Measurements from ENCODE around the gene TMX3.

TMX3 gene

DNA sequence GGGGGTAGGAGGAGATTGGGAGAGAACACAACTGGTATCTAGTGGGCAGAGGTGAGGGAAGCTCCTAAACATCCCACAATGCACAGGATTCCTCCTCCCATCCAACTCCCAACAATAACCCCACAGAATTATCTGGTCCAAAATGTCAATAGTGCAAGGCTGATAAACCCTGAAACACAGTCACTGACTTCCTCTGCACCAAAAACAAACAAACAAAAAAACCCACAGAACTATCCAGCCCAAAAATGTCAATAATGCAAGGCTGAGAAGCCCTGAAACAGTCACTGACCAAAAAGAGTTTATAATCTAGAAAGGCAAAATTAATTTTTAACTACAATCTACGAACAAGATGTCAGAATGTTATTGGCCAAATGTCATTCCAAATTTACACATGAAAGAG is 9.8 kb downstream of the TMX3 start:
- no peak for DNase-seq

DNA sequence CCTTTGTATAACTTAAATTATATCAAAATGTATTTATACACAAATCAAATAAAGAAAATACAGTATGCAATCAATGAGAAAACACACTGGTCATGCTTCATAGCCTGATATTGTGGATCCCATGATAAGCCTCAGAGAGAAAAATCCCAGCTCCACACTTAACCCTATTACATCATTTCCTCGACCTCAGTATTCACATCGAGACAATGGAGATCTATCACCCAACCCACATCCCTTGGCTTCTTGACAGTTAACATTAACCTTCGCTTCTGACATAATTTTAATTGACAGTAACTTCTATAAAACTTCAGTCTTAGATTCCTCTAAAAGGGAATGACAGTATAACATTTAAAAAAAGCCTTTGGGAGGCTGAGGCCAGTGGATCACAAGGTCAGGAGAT is 11.6 kb downstream of the TMX3 start:
- no peak for DNase-seq

DNA sequence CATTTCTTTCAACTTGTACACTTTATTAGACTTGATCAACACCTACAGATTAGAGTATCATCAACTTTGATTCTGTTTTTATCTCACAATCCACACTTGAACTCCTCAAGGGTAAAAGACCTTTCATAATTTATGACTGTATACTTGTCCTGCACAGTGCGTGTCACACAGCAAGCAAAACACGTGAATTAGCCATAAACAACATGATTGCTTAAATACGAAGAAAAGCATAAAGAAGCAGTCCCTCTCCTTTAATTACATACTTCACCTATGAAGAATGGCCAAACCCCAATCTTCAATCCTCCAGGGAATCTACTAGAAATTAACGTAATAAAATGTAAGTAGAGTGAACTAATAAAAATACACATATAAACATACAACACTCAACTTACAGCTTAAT is 13.6 kb downstream of the TMX3 start:
- DNase-seq: no peak

DNA sequence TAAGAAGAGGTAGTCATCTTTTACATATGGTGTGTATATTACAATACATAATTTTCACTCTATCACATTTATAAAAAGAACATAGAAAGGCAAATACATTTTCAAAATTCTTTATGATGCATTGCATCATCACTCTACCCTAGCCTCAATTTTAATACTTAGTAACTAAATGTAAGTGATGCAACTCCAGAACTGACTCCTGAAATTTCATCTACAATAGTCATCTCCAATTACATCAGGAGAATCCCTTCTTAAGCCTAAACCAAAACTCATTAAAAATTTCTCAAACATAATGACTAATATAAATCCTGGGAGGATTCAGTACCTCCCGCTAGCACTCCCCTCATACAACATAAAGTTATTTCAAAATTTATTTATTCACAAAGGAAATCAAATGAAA is 15.9 kb downstream of the TMX3 start:
- no peak for DNase-seq

DNA sequence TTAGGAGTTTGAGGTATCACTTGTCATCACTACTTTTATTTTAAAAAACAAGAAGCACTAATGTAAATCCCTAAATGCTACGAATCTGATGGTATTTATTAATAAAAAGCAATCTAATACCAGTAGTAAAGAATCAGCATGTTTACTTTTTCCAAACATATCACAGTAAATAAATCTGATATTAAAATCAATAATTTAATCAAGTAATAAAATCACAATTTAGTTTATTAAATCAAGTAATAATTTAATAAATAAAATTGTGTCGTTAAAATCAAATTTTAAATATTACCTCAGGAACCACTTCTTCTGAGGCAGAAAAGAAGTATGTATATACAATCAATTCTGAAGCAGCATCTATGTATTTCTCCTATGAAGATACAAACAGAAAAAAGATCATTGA is 18.0 kb downstream of the TMX3 start:
- DNase-seq: no peak

DNA sequence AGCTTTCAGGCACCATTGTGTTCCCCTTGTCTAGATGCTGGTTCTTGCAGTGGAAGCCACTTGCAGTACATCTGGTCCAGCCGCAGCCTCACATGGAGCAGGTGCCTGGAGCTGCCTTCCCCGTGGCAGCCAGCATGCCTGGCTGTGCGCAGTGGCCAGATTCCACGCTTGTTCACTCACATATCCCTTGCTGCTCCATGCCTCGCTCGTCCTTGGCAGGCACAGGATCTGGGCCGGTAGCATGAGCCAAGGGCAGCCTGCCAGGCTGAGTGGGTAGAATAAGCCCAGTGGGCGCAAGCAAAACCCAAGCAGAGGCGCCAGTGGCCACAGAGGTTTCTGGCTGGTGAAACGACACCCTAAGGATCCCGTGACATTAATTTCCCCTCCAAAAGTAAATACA is 20.6 kb downstream of the TMX3 start:
- DNase-seq: no peak

DNA sequence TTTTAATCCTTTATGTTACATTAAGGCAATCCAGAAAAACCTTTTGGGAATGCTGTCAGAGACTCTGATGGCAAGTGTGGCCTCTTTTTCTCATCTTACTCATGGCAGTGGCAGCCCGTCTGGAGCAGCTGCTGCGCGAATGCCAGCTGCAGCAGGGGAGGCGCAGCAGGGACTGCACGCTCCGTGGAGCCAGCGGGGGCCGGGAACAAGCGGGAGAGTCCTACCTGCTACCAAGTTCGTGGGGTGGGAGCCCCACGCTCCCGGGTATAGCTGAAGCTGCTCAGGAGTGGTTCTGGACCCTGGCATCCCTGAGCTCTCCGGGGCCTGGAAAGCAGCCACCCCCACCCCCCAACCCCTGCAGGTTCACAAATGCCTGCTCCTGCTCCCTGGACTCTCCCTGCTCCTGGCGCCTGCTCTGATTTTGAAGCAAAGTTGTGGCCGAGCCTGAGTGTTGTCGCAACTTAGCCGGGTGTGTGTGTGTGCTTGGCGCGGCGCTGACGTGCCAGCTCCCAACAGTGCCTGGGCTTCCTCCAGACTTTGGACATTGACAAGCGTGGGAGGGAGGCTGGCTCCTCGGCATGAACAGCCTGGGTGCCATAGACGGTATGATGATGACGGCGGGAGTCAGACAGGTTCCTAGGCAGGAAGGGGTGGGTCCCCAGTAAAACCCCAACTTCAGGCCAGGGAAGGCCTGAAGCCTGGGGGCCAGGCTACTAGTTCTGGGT is 21.7 kb downstream of the TMX3 start:
- DNase-seq: no peak

DNA sequence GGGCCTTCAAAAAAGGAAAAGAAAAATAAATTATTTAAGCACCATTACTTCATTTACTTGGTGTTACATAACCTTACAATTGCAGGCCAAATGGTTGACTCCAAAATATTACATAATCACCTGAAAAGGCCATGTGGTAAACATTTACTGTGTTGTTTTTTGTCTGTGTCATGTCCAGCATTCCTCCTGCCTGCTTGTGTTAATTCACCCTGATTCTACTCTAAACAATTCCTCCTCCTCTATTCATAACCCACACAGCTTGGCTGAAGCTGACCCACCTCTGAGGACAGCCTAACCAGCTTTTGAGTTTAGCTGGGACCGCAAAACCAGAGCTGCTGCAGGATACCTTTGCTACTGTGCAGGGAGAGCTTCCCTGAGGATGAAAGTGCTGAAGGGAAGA is 35.4 kb downstream of the TMX3 start:
- DNase-seq: no peak

DNA sequence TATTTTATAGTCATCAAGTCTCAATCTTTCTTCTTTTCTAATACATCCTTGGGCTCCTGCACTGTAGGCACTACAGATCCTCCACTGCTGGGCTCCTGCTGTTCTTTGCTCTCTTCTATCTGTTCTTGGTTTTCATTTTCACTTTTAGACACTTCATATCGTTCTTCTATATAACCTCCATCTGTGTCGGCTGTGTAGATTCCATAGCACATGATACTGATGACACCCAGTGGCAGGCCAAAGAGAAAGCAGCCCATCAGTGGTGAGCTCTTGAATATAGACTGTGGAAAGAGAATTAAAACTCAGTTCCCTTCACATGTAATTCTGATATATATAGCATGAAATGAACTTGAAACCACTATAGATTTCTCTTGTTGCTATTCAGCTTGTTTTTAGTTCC is 38.0 kb downstream of the TMX3 start:
- DNase-seq: no peak

DNA sequence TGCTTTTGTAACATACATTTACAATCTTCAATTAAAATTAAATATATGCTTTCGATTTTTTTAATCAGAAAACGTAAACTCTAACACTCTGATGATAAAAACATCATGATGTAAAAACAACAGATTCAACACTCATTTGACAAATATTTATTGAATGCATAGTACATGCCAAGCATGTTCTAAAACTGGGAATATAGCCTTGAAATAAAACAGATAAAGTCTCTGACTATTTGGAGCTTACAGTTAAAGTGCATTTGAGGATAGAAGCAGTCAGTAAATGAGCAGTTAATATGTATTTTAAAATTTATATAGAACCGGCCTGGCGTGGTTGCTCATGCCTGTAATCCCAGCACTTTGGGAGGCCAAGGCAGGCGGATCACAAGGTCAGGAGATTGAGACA is 47.8 kb downstream of the TMX3 start:
- DNase-seq: no peak

DNA sequence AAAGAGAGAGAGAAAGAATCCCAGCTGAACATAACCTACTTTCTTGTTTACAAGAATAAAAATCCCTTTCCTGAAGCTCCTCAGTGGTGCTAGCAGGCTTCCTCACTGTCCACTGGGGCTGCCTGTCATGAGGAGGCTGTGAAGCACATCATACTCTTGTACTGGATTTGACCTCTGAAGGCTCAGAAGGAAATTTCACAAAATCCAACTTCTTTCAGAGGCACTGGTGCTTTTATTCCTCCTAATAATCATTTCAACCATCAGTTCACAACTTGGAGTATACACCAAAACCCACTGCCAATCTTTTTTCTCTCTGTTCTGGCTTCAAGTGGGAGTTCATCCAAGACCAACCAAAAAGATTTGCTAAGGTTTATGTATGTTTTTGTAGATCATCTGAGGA is 48.5 kb downstream of the TMX3 start:
- DNase-seq: no peak

DNA sequence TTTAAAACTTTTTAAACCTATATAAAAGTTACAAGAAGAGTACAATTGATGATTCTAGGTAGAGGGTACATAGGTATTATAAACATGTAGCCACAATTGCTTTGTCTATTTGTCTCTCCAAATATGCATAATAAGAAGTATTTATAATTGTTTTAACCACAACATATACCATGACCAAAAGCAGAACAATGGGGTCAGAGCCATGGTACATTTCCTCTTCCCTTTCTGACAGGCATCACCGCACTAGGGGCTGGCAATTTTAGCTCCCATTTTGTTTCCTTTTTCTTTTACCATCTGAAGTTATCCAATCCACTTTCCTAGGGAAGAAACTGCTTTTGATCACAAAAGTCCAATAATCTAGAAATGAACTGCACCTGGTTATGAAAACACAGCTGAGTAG is 49.3 kb downstream of the TMX3 start:
- no peak for DNase-seq

DNA sequence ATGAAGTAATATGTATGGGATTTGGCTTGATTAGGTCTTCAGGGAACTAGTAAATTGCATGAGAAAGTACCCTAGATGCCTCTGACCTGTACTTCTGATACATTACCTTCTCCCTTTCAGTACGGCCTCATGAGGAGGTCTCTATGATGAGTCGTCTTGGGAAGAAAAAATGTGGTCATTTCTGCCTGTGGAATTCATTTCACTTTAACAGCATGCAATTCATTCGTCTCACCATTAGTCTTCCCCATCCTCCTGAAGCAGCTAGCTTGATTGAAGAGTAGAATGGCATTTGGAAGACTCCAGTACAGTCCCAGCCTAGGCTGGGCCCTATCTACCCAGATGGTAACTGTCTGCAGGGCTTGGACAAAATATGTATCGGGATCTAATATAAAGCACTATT is 52.2 kb downstream of the TMX3 start:
- DNase-seq: no peak

DNA sequence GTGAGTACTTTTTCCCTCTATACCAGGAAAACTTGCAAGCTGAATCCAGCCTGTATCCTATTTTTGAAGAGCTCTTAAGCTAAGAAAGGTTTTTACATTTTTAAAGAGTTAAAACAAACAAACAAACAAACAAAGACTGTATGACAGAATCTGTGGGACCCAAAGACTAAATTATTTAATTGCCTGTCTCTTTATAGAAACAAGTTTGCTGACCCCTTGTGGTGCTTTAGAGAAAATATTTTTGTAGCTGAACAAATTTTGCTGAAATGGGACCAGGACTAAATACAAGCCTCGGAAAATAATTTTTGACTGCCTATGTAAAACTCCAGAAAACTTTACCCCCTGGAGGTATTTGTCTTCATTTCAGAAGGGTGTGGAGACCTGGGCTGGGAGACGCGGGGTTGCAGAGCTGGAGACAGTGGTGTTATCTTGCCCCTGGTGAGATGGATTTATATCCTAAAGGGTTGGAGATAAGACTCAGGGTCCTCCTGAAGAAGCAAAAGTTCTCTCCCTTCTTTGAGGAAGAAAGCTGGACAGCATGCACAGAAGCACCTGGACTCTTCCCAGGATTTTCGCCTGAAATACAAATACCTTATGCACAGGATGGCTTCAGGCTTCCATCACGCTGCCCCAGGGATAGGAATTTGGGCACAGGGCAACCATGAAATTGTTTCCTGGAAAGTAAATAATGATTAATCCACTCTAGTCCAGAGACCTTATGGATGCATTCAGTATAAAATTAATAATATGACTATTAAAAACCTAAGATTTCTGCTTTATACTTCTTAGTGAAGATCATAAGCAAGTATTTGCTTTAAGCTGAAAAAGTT is 54.3 kb downstream of the TMX3 start:
- DNase-seq: no peak

DNA sequence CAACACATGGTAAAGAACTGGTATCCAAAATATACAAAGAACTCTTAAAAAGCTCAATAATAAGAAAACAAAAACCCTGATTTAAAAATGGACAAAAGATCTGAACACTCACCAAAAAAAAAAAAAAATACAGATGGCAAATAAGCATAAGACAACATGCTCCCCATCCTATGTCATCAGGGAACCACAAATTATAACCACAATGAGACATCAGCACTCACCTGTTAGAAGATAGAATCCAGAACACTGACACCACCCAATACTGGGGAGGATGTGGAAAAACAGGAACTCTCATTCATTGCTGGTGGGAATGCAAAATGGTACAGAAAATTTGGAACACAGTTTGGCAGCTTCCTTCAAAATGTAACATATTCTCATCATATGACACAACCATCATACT is 66.7 kb downstream of the TMX3 start:
- no peak for DNase-seq

DNA sequence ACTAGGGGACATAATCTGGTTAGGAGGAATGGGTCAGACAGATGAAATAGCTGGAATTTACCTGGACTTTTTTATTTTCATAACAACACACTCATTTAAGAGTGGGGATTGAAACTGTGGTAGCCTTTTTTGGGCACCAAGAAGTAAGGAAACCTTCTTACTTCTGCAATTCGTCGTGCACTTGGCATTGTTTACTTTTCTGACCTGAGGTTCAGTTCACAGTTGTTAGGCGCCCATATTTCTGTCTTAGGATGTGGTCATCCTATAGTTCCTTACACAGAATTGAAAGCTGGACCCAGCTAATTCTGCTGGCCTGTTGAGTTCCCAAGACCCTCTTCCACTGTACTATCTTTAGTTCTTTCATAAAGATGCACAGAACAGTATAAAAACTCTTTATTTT is 72.9 kb downstream of the TMX3 start:
- no peak for DNase-seq

DNA sequence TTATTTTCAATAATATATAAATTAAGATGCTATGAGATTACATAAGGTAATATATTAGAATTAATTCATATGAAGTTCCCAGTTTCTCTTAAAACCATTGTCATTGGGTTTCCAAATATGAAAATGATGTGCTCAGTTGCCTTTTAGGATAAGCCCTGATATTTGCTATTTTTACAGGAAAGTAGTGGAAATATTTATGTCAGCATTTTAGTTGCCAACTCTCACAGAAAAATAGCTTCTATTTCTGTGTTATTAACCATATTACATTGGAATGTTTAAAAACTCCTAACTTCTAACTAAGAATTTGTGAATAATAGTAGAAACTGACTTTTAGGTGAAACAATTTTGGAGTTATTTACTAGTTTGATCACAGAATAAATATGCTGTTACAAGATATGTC is 74.0 kb downstream of the TMX3 start:
- no peak for DNase-seq

DNA sequence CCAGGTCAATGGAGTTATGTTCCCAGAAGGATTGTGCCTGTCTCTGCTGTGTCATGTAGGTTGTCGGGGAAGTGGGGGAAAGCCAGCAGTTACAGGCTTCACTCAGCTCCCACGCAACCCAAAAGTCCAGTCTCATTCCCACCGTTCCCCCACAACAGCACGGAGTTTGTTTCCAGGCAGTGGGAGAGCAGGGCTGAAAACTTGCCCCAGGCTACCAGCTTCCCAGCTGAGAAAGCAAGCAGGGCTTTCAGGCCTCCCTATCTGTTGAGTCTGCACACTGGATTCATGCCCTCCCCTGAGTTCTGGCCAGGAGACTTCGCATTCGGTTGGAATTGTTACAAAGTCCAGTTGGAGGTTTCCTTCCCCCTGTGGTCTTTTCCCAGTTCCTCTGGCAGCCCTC is 76.3 kb downstream of the TMX3 start:
- no peak for DNase-seq

DNA sequence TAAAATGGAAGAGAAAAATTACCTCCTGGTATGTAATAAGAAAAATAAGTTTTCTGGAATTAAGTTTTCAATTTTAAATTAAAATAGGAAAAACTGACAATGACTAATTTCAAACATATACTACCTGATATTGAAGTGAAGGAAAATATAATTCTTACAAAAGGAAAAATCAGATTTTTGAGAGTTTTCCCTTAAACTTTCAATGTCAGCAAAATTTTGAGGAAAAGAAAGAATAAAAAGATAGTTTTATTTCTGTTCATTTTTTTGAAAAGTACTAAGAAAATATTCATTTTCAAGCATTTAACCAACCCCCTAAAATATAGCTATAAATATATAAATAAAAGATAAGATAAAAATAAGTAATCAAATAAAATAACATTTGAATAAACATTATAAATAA is 87.1 kb downstream of the TMX3 start:
- DNase-seq: no peak

Measured in activated CD4-positive, alpha-beta T cell treated with anti-CD3 and anti-CD28 coated beads, Interleukin-2, amount 50 U/mL, for 48 hours (primary cell).